Measurements from ENCODE around the gene OR52E8.

OR52E8 gene

GRCh38 chr11:5807580-5807979, 49.9 kb downstream of the OR52E8 start:
- DNase-seq: no peak
